Measurements from ENCODE around the gene RHBDF2.
A peak's percentile ranks its signal among the peaks of the same experiment; 100 is the strongest.

The RHBDF2 gene

DNA sequence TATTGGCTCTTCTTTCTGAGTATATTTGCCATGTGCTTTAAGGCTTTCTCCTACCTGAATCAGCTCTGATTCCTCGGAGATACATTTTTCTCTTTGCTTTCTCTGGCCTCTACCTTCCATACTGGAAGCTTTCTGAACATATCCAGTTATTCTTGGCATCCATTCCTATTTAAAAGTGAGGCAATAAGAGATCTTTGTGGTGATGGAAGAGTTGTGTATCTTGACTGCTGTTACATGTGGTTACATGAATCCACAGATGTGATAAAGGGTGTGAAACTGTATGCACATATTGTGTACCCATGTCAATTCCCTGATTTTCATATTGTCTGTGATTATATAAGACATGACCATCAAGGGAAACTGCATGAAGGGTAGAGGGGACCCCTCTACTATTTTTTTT, 72.7 kb downstream of the RHBDF2 start:
- Histone ChIP-seq H3K9ac (ENCODE audit: low read length) (no peak overlapping the region), H4K12ac (ENCODE audit: low read depth, low read length) (no peak overlapping the region), H3K79me1 (ENCODE audit: low read length) (no peaks in the 10 kb centered on the region), H4K91ac (ENCODE audit: low read depth, low read length) (no peak overlapping the region), H3K27me3 (ENCODE audit: insufficient read depth, low read length) (no peaks in the 10 kb centered on the region), H3K27ac (ENCODE audit: low read depth, low read length) (no peak overlapping the region), H3K9me3 (ENCODE audit: insufficient read depth, low read depth, low read length) (no peaks in the 10 kb centered on the region), H4K8ac (ENCODE audit: low read depth, low read length) (no peak overlapping the region), H3K36me3 (ENCODE audit: control insufficient read depth in 1 of 2, insufficient read depth in 2 of 2, low read length in 2 of 2) (no peaks in the 10 kb centered on the region), H2AFZ (ENCODE audit: insufficient read depth, low read length, poor library complexity) (no peak overlapping the region), H3K4me2 (ENCODE audit: low read length) (no peak overlapping the region), H2BK120ac (ENCODE audit: insufficient read depth, low read length, poor library complexity) (no peak overlapping the region), H2BK12ac (ENCODE audit: low read length) (no peak overlapping the region), H2AK5ac (ENCODE audit: low read length) (no peak overlapping the region), H3K4me3 (ENCODE audit: low read depth, low read length) (no peak overlapping the region), H3K14ac (ENCODE audit: low read length) (no peak overlapping the region), H3K18ac (ENCODE audit: low read length) (no peak overlapping the region), H3K23ac (ENCODE audit: low read length) (no peak overlapping the region), H3K4ac (ENCODE audit: low read depth, low read length) (no peak overlapping the region), H2BK5ac (ENCODE audit: low read depth, low read length, poor library complexity) (no peak overlapping the region), H3K4me1 (ENCODE audit: control insufficient read depth in 1 of 2, insufficient read depth in 2 of 2, low read length in 2 of 2) (no peaks in the 10 kb centered on the region), H3K79me2 (ENCODE audit: control insufficient read depth, insufficient read depth, low read length, poor library complexity) (no peaks in the 10 kb centered on the region)
- WGBS (ENCODE audit: extremely low coverage, insufficient coverage, insufficient read length), result no CpG with 5 or more reads among the region's 1 CpG
- no peak for DNase-seq

DNA sequence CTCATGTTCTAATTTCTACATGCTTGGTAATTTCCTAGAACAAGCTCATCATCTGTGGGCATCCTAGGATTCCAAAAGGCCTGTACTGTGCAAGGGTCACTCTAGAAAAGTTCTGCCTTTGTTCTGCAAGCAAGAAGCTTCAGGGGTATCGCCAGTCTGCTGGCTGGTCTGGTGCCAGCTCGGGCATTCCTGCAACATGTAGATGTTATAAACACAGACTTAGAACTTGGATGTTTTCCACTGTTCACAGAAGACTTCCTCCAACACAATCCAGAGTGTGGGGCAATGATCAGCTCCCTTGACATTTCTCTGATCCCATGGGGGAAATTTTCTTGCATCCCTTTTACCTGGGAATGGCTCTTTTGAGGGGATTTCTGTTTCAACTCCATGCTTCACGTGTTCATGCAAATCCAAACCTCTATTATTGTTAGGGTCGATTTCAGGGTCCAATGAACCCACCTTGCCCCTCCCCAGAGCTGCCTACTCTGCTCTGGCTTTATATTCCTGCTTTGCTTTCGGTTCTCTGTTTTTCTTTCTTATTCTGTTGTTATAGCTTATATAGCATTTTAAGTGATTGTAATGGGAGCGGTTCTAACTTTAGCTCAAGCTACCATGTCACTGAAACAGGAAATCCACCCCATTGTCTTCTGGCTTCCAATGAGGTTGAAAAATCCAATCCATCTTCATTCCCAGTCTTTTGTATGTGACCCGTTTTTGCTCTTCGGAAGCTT, 73.6 kb downstream of the RHBDF2 start:
- no peak overlapping the region for H3K4me2 ChIP-seq (ENCODE audit: low read length)
- H3K27ac ChIP-seq (ENCODE audit: low read depth, low read length), result no peak overlapping the region
- H3K23ac ChIP-seq (ENCODE audit: low read length), result no peak overlapping the region
- H3K14ac ChIP-seq (ENCODE audit: low read length), result no peak overlapping the region
- no peak overlapping the region for H3K18ac ChIP-seq (ENCODE audit: low read length)
- H3K9me3 ChIP-seq (ENCODE audit: insufficient read depth, low read depth, low read length), result peaks cover 2% of the 10 kb centered on the region
- H2BK120ac ChIP-seq (ENCODE audit: insufficient read depth, low read length, poor library complexity), result no peak overlapping the region
- no CpG with 5 or more reads among the region's 8 CpGs for WGBS (ENCODE audit: extremely low coverage, insufficient coverage, insufficient read length)
- H3K4me3 ChIP-seq (ENCODE audit: low read depth, low read length), result no peak overlapping the region
- no peaks in the 10 kb centered on the region for H3K79me1 ChIP-seq (ENCODE audit: low read length)
- no peaks in the 10 kb centered on the region for H3K36me3 ChIP-seq (ENCODE audit: control insufficient read depth in 1 of 2, insufficient read depth in 2 of 2, low read length in 2 of 2)
- H4K8ac ChIP-seq (ENCODE audit: low read depth, low read length), result no peak overlapping the region
- no peaks in the 10 kb centered on the region for H3K79me2 ChIP-seq (ENCODE audit: control insufficient read depth, insufficient read depth, low read length, poor library complexity)
- H2BK12ac ChIP-seq (ENCODE audit: low read length), result no peak overlapping the region
- no peak overlapping the region for H3K9ac ChIP-seq (ENCODE audit: low read length)
- H2AK5ac ChIP-seq (ENCODE audit: low read length), result no peak overlapping the region
- H2AFZ ChIP-seq (ENCODE audit: insufficient read depth, low read length, poor library complexity), result no peak overlapping the region
- no peaks in the 10 kb centered on the region for H3K27me3 ChIP-seq (ENCODE audit: insufficient read depth, low read length)
- H3K4ac ChIP-seq (ENCODE audit: low read depth, low read length), result no peak overlapping the region
- no peaks in the 10 kb centered on the region for H3K4me1 ChIP-seq (ENCODE audit: control insufficient read depth in 1 of 2, insufficient read depth in 2 of 2, low read length in 2 of 2)
- H4K91ac ChIP-seq (ENCODE audit: low read depth, low read length), result no peak overlapping the region
- H2BK5ac ChIP-seq (ENCODE audit: low read depth, low read length, poor library complexity), result no peak overlapping the region
- DNase-seq, result peak in 1 of 2 donors; percentile 6
- H4K12ac ChIP-seq (ENCODE audit: low read depth, low read length), result no peak overlapping the region

GRCh38 chr17:76426853-76427252, 74.4 kb downstream of the RHBDF2 start:
- WGBS (ENCODE audit: extremely low coverage, insufficient coverage, insufficient read length), result no CpG with 5 or more reads among the region's 3 CpGs
- H3K14ac ChIP-seq (ENCODE audit: low read length), result no peak overlapping the region

DNA sequence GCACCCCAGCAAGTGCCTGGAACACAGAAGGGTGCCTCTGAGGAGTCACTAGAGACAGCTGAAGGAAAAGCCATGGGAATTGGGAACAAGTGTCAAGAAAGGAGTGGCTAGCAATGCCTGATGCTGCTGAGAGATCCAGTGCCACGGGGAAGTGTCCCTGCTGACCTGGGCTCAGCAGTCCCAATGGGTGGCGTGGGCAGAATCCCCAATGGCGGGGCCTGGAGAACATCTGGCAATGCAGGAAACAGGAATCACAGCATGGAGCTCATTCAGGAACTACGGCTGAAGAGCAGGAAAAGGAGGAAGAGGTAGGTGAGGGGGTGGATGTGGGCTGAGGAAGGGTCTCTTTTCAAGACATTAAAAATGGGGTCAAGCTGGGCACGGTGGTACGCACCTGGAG, 78.4 kb downstream of the RHBDF2 start:
- H3K79me1 ChIP-seq (ENCODE audit: low read length), result no peaks in the 10 kb centered on the region
- H3K23ac ChIP-seq (ENCODE audit: low read length), result no peak overlapping the region
- no peak overlapping the region for H2BK12ac ChIP-seq (ENCODE audit: low read length)
- no peaks in the 10 kb centered on the region for H3K27me3 ChIP-seq (ENCODE audit: insufficient read depth, low read length)
- no peaks in the 10 kb centered on the region for H3K36me3 ChIP-seq (ENCODE audit: control insufficient read depth in 1 of 2, insufficient read depth in 2 of 2, low read length in 2 of 2)
- no peaks in the 10 kb centered on the region for H3K4me1 ChIP-seq (ENCODE audit: control insufficient read depth in 1 of 2, insufficient read depth in 2 of 2, low read length in 2 of 2)
- H3K18ac ChIP-seq (ENCODE audit: low read length), result peak overlapping the region; percentile 52
- H3K9ac ChIP-seq (ENCODE audit: low read length), result no peak overlapping the region
- H2BK5ac ChIP-seq (ENCODE audit: low read depth, low read length, poor library complexity), result no peak overlapping the region
- no peak overlapping the region for H3K14ac ChIP-seq (ENCODE audit: low read length)
- H3K4me2 ChIP-seq (ENCODE audit: low read length), result no peak overlapping the region
- WGBS (ENCODE audit: extremely low coverage, insufficient coverage, insufficient read length), result no CpG with 5 or more reads among the region's 6 CpGs
- no peak overlapping the region for H3K4ac ChIP-seq (ENCODE audit: low read depth, low read length)
- H2AFZ ChIP-seq (ENCODE audit: insufficient read depth, low read length, poor library complexity), result no peak overlapping the region
- no peak overlapping the region for H4K8ac ChIP-seq (ENCODE audit: low read depth, low read length)
- no peak overlapping the region for H2BK120ac ChIP-seq (ENCODE audit: insufficient read depth, low read length, poor library complexity)
- H3K27ac ChIP-seq (ENCODE audit: low read depth, low read length), result no peak overlapping the region
- no peak overlapping the region for H3K4me3 ChIP-seq (ENCODE audit: low read depth, low read length)
- H4K12ac ChIP-seq (ENCODE audit: low read depth, low read length), result no peak overlapping the region
- DNase-seq, result no peak
- no peak overlapping the region for H2AK5ac ChIP-seq (ENCODE audit: low read length)
- H3K9me3 ChIP-seq (ENCODE audit: insufficient read depth, low read depth, low read length), result peaks cover 2% of the 10 kb centered on the region
- no peak overlapping the region for H4K91ac ChIP-seq (ENCODE audit: low read depth, low read length)
- H3K79me2 ChIP-seq (ENCODE audit: control insufficient read depth, insufficient read depth, low read length, poor library complexity), result no peaks in the 10 kb centered on the region

More at GRCh38 chr17:76426853-76427252, 74.4 kb downstream of the RHBDF2 start:
- H2BK12ac ChIP-seq (ENCODE audit: low read length), result no peak overlapping the region
- H3K23ac ChIP-seq (ENCODE audit: low read length), result no peak overlapping the region
- no peaks in the 10 kb centered on the region for H3K36me3 ChIP-seq (ENCODE audit: control insufficient read depth in 1 of 2, insufficient read depth in 2 of 2, low read length in 2 of 2)
- H3K79me1 ChIP-seq (ENCODE audit: low read length), result no peaks in the 10 kb centered on the region
- no peak overlapping the region for H4K12ac ChIP-seq (ENCODE audit: low read depth, low read length)
- no peak overlapping the region for H3K4me2 ChIP-seq (ENCODE audit: low read length)
- H3K4me3 ChIP-seq (ENCODE audit: low read depth, low read length), result no peak overlapping the region
- H3K79me2 ChIP-seq (ENCODE audit: control insufficient read depth, insufficient read depth, low read length, poor library complexity), result no peaks in the 10 kb centered on the region
- peak in 1 of 2 donors; percentile 12 for DNase-seq
- H3K9me3 ChIP-seq (ENCODE audit: insufficient read depth, low read depth, low read length), result peaks cover 2% of the 10 kb centered on the region
- no peak overlapping the region for H3K18ac ChIP-seq (ENCODE audit: low read length)
- no peak overlapping the region for H4K91ac ChIP-seq (ENCODE audit: low read depth, low read length)
- H4K8ac ChIP-seq (ENCODE audit: low read depth, low read length), result no peak overlapping the region
- H3K9ac ChIP-seq (ENCODE audit: low read length), result no peak overlapping the region
- H3K27ac ChIP-seq (ENCODE audit: low read depth, low read length), result no peak overlapping the region
- no peak overlapping the region for H3K4ac ChIP-seq (ENCODE audit: low read depth, low read length)
- H2BK120ac ChIP-seq (ENCODE audit: insufficient read depth, low read length, poor library complexity), result no peak overlapping the region
- no peaks in the 10 kb centered on the region for H3K27me3 ChIP-seq (ENCODE audit: insufficient read depth, low read length)
- H3K4me1 ChIP-seq (ENCODE audit: control insufficient read depth in 1 of 2, insufficient read depth in 2 of 2, low read length in 2 of 2), result no peaks in the 10 kb centered on the region
- no peak overlapping the region for H2AK5ac ChIP-seq (ENCODE audit: low read length)
- no peak overlapping the region for H2AFZ ChIP-seq (ENCODE audit: insufficient read depth, low read length, poor library complexity)
- H2BK5ac ChIP-seq (ENCODE audit: low read depth, low read length, poor library complexity), result no peak overlapping the region

Data from trophoblast cell (in vitro differentiated cells and primary cell).